Loucy (cell line): ENCODE data around the gene GNAO1.

Experiments
- CTCF ChIP-seq: fragments of 200-600 bp; sonication (generic); conservative IDR thresholded peaks from 2 replicates; pipeline ENCODE4 v1.5.1; 2014; ENCODE audit warnings: mild to moderate bottlenecking, antibody characterized with exemption, low read length
- EZH2phosphoT487 ChIP-seq: fragments of 200-600 bp; IDR thresholded peaks from 2 replicates; pipeline ENCODE4 v1.6.1; 2018; ENCODE audit warnings: antibody characterized with exemption, mild to moderate bottlenecking, moderate library complexity, borderline replicate concordance

DNA sequence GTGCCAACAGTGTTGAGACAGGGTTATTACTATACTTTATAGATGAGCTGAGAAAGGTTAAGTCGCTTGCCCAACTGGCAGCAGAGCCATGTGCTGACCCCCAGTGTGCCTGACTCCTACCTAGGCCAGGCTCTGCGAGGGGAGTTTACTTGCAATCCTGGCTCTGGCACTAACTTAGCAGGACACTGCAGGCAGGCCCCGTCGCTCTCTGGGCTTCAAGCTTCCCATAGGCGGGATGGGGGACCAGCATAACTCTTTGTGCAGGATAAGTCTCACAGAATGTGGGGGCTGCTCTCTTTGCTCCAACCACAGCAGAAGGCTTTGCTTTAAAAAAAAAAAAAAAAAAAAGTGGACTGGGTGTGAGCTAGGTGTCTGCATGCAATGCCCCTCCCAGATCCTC, 102.7 kb downstream of the GNAO1 start:
- TF ChIP-seq CTCF (no peak), EZH2phosphoT487 (no peak)
